Measurements from ENCODE around the gene KLHL25.

- TF ChIP-seq, protein P1, sequence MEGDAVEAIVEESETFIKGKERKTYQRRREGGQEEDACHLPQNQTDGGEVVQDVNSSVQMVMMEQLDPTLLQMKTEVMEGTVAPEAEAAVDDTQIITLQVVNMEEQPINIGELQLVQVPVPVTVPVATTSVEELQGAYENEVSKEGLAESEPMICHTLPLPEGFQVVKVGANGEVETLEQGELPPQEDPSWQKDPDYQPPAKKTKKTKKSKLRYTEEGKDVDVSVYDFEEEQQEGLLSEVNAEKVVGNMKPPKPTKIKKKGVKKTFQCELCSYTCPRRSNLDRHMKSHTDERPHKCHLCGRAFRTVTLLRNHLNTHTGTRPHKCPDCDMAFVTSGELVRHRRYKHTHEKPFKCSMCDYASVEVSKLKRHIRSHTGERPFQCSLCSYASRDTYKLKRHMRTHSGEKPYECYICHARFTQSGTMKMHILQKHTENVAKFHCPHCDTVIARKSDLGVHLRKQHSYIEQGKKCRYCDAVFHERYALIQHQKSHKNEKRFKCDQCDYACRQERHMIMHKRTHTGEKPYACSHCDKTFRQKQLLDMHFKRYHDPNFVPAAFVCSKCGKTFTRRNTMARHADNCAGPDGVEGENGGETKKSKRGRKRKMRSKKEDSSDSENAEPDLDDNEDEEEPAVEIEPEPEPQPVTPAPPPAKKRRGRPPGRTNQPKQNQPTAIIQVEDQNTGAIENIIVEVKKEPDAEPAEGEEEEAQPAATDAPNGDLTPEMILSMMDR (IDR thresholded peaks at IDR 0.05), result no peak
- no peak for TF ChIP-seq POLR2A (IDR thresholded peaks at IDR 0.05)
Observed at GRCh38 chr15:85781099-85781498, 13.6 kb downstream of the KLHL25 start.

All from esophagus squamous epithelium (tissue), 4 donors.